B cell (primary cell): Measurements from ENCODE around the gene TRAPPC2B. TPM values are rescaled to one million over a fixed set of nuclear protein-coding genes. Genes with fewer than 3 reads are reported as not detected.

ENCODE experiments used
- ATAC-seq: fragments of 200-7000 bp; cut with Tn5 transposase; one replicate; pipeline ENCODE4 v1.10.0; 2021; ENCODE audit warnings: low read depth, mild to moderate bottlenecking, moderate number of reproducible peaks, moderate library complexity
- CTCF ChIA-PET: fragments of 350-600 bp; sonication (Branson Sonifier 250); formaldehyde crosslinking; loops from one replicate; lab custom pipeline; 2021; ENCODE audit warnings: antibody characterized with exemption, inconsistent platforms; lab: Charles Lee
- POLR2A ChIA-PET: fragments of 350-600 bp; sonication (Branson Sonifier 250); formaldehyde crosslinking; loops from one replicate; lab custom pipeline; 2021; ENCODE audit warnings: antibody characterized with exemption; lab: Charles Lee
- DNase-seq: peaks from one replicate; pipeline ENCODE4 v3.0.0; 2013
- H2AFZ ChIP-seq: 2 replicates; pipeline ENCODE4 v1.6.1; 2012; ENCODE audit warnings: mild to moderate bottlenecking, low read depth, low read length; ENCODE audit not compliant: insufficient read depth, poor library complexity, severe bottlenecking
- H3K27ac ChIP-seq, 2 donors: 1 replicate in 1 of 2; 2 replicates in 1 of 2; pipeline ENCODE4 v1.5.1; 2012 to 2013; ENCODE audit warnings: low read length in 2 of 2, mild to moderate bottlenecking in 2 of 2, moderate library complexity in 1 of 2
- H3K27me3 ChIP-seq, 4 experiments: fragments of 200-600 bp in 1 of 4; sonication (generic) in 1 of 4; replicated peaks in 1 of 4; 1 replicate in 2 of 4; 2 replicates in 2 of 4; pipeline versions ENCODE4 v1.6.1 to v1.7.0; 2013 to 2016; ENCODE audit warnings: low read length in 3 of 4, mild to moderate bottlenecking in 2 of 4, mixed read lengths in 1 of 4, moderate library complexity in 1 of 4; ENCODE audit not compliant: insufficient read depth in 4 of 4, control insufficient read depth in 3 of 4; ENCODE audit errors: control extremely low read depth in 1 of 4
- H3K36me3 ChIP-seq, 2 experiments: replicated peaks in 1 of 2; 1 replicate in 1 of 2; 2 replicates in 1 of 2; pipeline versions ENCODE4 v1.6.1 to v1.7.1; 2013; ENCODE audit warnings: low read length in 1 of 2; ENCODE audit not compliant: insufficient read depth in 2 of 2, control insufficient read depth in 1 of 2; ENCODE audit errors: control extremely low read depth in 1 of 2, extremely low read depth in 1 of 2
- H3K4me1 ChIP-seq, 2 donors: fragments of 200-600 bp in 1 of 2; sonication (generic) in 1 of 2; 1 replicate in 1 of 2; 2 replicates in 1 of 2; pipeline versions ENCODE4 v1.5.1 to v1.6.1; 2013 to 2017; ENCODE audit warnings: low read length in 2 of 2; ENCODE audit not compliant: control insufficient read depth in 2 of 2, insufficient read depth in 2 of 2
- H3K4me2 ChIP-seq: replicated peaks from 2 replicates; pipeline ENCODE3; 2012; ENCODE audit warnings: mild to moderate bottlenecking, low read depth, low read length; ENCODE audit not compliant: poor library complexity, severe bottlenecking
- H3K4me3 ChIP-seq, 5 experiments: fragments of 200-600 bp in 1 of 5; sonication (generic) in 1 of 5; 1 replicate in 3 of 5; 2 replicates in 2 of 5; pipeline versions ENCODE4 v1.5.1 to v1.7.0; 2011 to 2016; ENCODE audit warnings: low read length in 4 of 5, mild to moderate bottlenecking in 4 of 5, low read depth in 2 of 5, control low read depth in 1 of 5, moderate library complexity in 1 of 5; ENCODE audit not compliant: insufficient read depth in 1 of 5; ENCODE audit errors: control extremely low read depth in 1 of 5, extremely low read depth in 1 of 5
- H3K79me2 ChIP-seq: fragments of 200-600 bp; sonication (generic); one replicate; pipeline ENCODE4 v1.6.0; 2016; ENCODE audit warnings: low read length; ENCODE audit not compliant: control insufficient read depth, insufficient read depth
- H3K9ac ChIP-seq: fragments of 200-600 bp; sonication (generic); 2 replicates; pipeline ENCODE4 v1.6.1; 2017; ENCODE audit warnings: mild to moderate bottlenecking, low read length, moderate library complexity
- H3K9me3 ChIP-seq, 3 donors: one replicate each; pipeline versions ENCODE4 v1.6.1 to v1.7.1; 2013; ENCODE audit warnings: low read length in 2 of 3; ENCODE audit not compliant: control insufficient read depth in 2 of 3, insufficient read depth in 1 of 3; ENCODE audit errors: control extremely low read depth in 1 of 3
- H4K20me1 ChIP-seq: 2 replicates; pipeline ENCODE4 v1.6.0; 2012; ENCODE audit warnings: mild to moderate bottlenecking, low read length; ENCODE audit not compliant: insufficient read depth, control insufficient read depth, poor library complexity, severe bottlenecking
- H3K27ac Mint-ChIP-seq: one replicate; pipeline ENCODE4 v1.8.0; 2021; ENCODE audit warnings: mixed read lengths
- H3K27me3 Mint-ChIP-seq: one replicate; pipeline ENCODE4 v1.8.0; 2021; ENCODE audit warnings: mixed read lengths
- H3K4me1 Mint-ChIP-seq: one replicate; pipeline ENCODE4 v1.8.0; 2021; ENCODE audit warnings: mixed read lengths
- H3K4me3 Mint-ChIP-seq: one replicate; pipeline ENCODE4 v1.8.0; 2021; ENCODE audit warnings: mixed read lengths
- H3K9me3 Mint-ChIP-seq: one replicate; pipeline ENCODE4 v1.8.0; 2022; ENCODE audit warnings: mixed read lengths; ENCODE audit not compliant: insufficient read depth
- CTCF ChIP-seq: fragments of 200-600 bp; IDR thresholded peaks from one replicate; pipeline ENCODE4 v1.8.0; 2022; ENCODE audit warnings: antibody characterized with exemption, mild to moderate bottlenecking
- EZH2 ChIP-seq: IDR thresholded peaks from 2 replicates; pipeline ENCODE4 v1.6.1; 2012; ENCODE audit warnings: borderline replicate concordance, low read depth, mild to moderate bottlenecking, moderate library complexity, low read length; ENCODE audit not compliant: insufficient read depth, poor library complexity, severe bottlenecking
- whole genome bisulfite sequencing: methylation state at CpG from one replicate; pipeline ENCODE4 v1.1.5; 2013; ENCODE audit warnings: missing lambda C conversion rate; ENCODE audit not compliant: insufficient coverage; 5-methylcytosine and 5-hydroxymethylcytosine counted together
- intact Hi-C: fragments of 100-400 bp; cut with micrococcal nuclease; formaldehyde crosslinking; loops from one replicate; pipeline ENCODE4 v1.10.0; 2022
- polyA plus RNA-seq: library from polyadenylated mRNA; depleted of rRNA; stranded (reverse); fragments of >200 nt; gene quantifications from 2 replicates; pipeline ENCODE4 v1.2.3, GENCODE V29; 2012
- total RNA-seq, 2 donors: library from RNA; stranded (reverse); fragments of 120-200 nt in 1 of 2; gene quantifications; 1 replicate in 1 of 2; 2 replicates in 1 of 2; pipeline versions ENCODE4 v1.2.3 to v1.2.4, GENCODE V29; 2013 to 2022

The TRAPPC2B gene
- total and polyA plus RNA-seq, 2 donors (not counting 1 experiment from before 2014, with no cell fraction given), result 9.6 to 29.2 TPM

- Histone ChIP-seq H2AFZ (no peak overlapping the region), H3K79me2 (no peaks in the 10 kb centered on the region), H3K27ac (no peak overlapping the region), H3K4me1 (no peaks in the 10 kb centered on the region), H3K36me3 (no peaks in the 10 kb centered on the region), H3K9ac (no peak overlapping the region), H3K27me3 (peaks cover 0 to 3% (median 0%) of the 10 kb centered on the region in 4 experiments), H3K4me3 (no peak overlapping the region), H3K4me2 (no peak overlapping the region), H4K20me1 (no peaks in the 10 kb centered on the region), H3K9me3 (no peaks in the 10 kb centered on the region)
- no peak overlapping the region for H3K27ac Mint-ChIP-seq
- CTCF ChIA-PET, result interaction anchor here (0.6 kb wide), 1 partner anchor 563 kb away, joined by 3 read pairs; no protein-coding TSS in a partner anchor
- no peaks in the 10 kb centered on the region for H3K9me3 Mint-ChIP-seq
- WGBS, result no CpG with 5 or more reads among the region's 6 CpGs
- intact Hi-C loops, result no loop called here
- ATAC-seq (no peak), DNase-seq (no peak)
- H3K4me1 Mint-ChIP-seq, result no peaks in the 10 kb centered on the region
- H3K27me3 Mint-ChIP-seq, result peaks cover 3% of the 10 kb centered on the region
- H3K4me3 Mint-ChIP-seq, result no peak overlapping the region
- TF ChIP-seq EZH2 (no peak), CTCF (no peak)
- POLR2A ChIA-PET, result no interaction called here
Observed at GRCh38 chr19:57342582-57342981, 20.8 kb upstream of the TRAPPC2B start.

DNA sequence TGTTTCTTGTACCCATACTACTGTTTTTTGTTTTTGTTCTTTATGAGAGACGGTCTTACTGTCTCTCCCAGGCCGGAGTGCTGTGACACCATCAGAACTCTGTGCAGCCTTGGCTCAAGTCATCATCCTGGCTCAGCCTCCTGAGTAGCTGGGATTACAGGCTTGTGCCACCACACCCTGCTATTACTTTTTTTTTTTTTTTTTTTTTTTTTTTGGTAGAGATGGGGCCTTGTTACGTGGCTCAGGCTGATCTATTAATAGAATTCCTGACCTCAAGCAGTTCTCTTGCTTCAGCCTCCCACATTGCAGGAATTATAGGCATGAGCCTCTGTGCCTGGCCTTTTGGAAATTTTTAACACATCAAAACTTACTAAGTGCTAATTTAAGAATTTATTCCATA, 15.2 kb upstream of the TRAPPC2B start:
- ChIA-PET POLR2A (interaction anchor here (0.7 kb wide), 1 partner anchor 126 kb away, joined by 5 read pairs; no protein-coding TSS in a partner anchor), CTCF (no interaction called here)
- H3K27ac Mint-ChIP-seq, result no peak overlapping the region
- H3K27me3 ChIP-seq, result peaks cover 0 to 3% (median 0%) of the 10 kb centered on the region in 4 experiments
- peaks cover 25% of the 10 kb centered on the region for H3K4me1 Mint-ChIP-seq
- no CpG with 5 or more reads among the region's 3 CpGs for WGBS
- no peak overlapping the region for H3K4me2 ChIP-seq
- intact Hi-C loops, result no loop called here
- H3K27ac ChIP-seq, result no peak overlapping the region
- H3K4me3 ChIP-seq, result no peak overlapping the region
- DNase-seq, result no peak
- H2AFZ ChIP-seq, result no peak overlapping the region
- H3K9me3 ChIP-seq, result peaks cover 0 to 4% (median 0%) of the 10 kb centered on the region in 3 donors
- H3K79me2 ChIP-seq, result peaks cover 20% of the 10 kb centered on the region
- no peaks in the 10 kb centered on the region for H4K20me1 ChIP-seq
- peaks cover 3% of the 10 kb centered on the region for H3K9me3 Mint-ChIP-seq
- no peaks in the 10 kb centered on the region for H3K36me3 ChIP-seq
- H3K9ac ChIP-seq, result no peak overlapping the region
- TF ChIP-seq EZH2, result no peak
- TF ChIP-seq CTCF, result no peak
- no peak overlapping the region for H3K4me3 Mint-ChIP-seq
- peaks cover 15 to 19% of the 10 kb centered on the region in 2 donors for H3K4me1 ChIP-seq
- peaks cover 7% of the 10 kb centered on the region for H3K27me3 Mint-ChIP-seq
- no peak for ATAC-seq
